GM18526 (cell line): ENCODE results near the gene GATM.
A peak's percentile ranks its signal among the peaks of the same experiment; 100 is the strongest.

Experiments used
- POLR2A ChIP-seq: IDR thresholded peaks from 3 replicates; pipeline ENCODE4 v1.6.1; 2011; ENCODE audit not compliant: insufficient read length; ENCODE audit errors: extremely low read depth

The GATM gene

DNA sequence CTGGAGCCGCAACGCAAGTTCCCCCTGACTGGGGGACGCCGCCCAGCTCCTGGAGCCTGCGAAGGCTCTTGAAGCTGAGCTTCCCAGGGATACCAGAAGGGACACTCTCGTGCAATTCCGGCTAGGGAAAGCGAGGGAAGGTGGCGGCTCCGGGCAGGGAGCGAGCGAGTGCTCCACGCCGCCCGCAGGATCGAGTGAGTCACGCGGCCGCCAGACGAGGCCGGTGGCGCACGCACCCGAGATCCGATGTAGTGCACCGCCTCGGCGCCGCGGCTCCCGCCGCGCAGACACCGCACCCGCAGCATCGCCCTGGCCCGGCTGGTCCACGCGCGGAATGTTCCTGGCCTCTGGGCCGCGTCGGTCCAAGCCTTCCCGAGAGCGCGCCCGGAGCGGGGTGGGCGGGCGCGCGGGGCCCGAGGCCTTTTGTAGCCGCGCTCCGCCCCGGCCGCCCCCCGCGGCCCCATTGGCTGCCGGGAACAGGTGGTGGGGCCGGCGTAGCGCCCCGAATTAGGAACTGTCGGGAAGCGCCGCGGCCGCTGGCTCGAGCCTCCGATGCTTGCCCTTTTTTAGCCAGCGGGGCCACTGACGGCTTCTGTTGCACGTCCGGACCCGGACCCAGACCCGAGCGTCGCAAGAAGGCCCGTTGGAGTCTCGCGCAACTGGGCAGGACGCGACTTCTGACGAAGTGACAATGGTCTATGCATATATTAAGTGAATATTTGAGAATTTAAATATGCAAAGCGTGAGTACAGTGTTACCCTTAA lies at the start of gene GATM:
Gene GATM, minus strand, starts transcription at position 396 of the 764 bp plus-strand sequence. Its CDS starts 91 bp downstream, at position 305.
- TF ChIP-seq POLR2A = peak; percentile 97

GRCh38 chr15:45427085-45427484 lies 48.7 kb upstream of the GATM start:
- TF ChIP-seq POLR2A = no peak

- no peak for TF ChIP-seq POLR2A
These were observed 46.8 kb upstream of the GATM start for GRCh38 chr15:45425135-45425534.

DNA sequence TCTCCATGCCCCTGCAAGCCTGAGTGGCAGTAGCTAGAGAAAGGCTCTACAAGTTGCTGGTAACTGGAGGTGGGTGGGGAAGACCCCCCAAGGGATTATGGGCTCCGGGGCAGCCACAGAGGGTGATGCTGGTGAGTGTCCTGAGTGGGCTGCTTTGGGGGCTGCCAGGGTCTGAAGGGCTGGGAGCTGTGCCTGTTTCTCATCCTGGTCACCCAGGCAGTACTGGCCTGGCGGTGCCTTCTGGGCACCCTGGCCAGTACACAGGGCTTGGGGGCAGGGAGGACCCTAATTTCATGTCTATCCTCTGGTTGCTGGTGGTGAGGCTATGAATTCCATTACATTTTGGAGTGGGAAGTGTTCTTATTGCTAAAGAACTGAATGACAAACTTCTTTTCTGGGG lies 46.1 kb upstream of the GATM start:
- no peak for TF ChIP-seq POLR2A

DNA sequence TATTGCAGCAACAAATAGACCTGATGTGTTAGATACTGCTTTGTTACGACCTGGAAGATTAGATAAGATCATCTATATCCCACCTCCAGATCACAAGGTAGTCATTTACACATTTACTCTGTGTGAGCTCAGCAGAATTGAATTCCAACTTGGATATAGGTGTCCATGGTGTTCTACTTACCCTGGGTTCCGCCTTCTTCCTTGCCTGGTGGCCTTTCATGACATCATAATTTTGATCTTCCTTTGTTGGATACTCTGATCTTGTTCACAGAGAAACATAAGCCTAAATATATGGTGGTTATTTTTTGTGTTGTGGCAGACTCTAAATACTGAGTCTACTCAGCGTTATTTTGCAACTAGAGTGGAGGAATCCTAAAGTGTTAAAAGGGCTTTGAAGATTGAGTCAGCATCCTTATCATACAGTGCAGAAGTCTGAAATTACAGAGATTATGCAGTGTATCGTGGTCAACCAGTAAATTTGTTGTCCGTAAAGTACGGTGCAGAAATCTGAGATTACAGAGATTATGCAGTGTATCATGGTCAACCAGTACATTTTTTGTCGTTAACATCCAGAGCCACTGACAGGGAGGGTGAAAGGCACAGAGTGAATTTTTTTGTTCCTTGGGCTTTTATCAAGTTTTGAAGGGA lies 39.1 kb upstream of the GATM start:
- TF ChIP-seq POLR2A = no peak

GRCh38 chr15:45414215-45414885 lies 36.0 kb upstream of the GATM start:
- no peak for TF ChIP-seq POLR2A

DNA sequence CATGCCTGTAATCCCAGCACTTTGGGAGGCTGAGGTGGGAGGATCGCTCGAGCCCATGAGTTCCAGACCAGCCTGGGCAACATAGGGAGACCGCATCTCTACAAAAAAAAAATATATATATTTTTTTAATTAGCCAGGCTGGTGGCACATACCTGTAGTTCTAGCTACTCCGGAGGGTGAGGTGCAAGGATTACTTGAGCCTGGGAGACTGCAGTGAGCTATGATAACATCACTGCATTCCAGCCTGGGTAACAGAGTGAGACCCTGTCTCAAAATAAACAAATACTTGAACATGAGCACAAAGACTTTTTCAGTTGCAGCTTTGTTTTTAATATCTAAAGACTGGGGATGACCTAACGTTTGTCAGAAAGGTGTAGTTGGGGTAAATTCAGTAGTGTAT lies 31.3 kb upstream of the GATM start:
- TF ChIP-seq POLR2A = no peak

GRCh38 chr15:45407786-45408185 lies 29.4 kb upstream of the GATM start:
- no peak for TF ChIP-seq POLR2A

- no peak for TF ChIP-seq POLR2A
These were observed 24.9 kb upstream of the GATM start for GRCh38 chr15:45402955-45403877.

- TF ChIP-seq POLR2A = peak; percentile 96
These were observed 24.0 kb upstream of the GATM start for GRCh38 chr15:45402162-45402954.

DNA sequence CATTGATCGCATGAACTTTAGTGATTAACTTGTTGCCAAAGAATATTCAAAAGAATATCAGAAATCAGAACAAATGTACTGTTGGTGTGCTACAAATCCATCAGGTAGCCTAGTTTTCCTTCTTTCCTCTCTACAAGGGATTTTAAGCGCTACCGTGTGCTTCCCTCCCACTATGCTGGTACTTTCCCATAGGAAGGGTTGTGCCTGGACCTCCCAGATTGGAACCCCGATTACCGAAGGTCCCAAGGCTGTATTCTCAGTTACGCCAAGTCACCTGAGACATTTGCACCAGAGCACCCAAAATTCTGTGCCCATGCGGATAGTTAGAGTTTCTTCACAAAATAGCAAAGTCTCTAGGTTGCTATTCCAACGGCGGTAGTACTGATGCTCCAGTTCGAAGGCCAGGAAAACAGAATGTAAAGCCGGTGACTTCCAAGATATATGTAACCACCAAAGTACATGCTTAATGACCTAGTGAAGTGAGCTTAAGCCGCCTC lies 23.4 kb upstream of the GATM start:
- no peak for TF ChIP-seq POLR2A

- no peak for TF ChIP-seq POLR2A
These were observed 21.3 kb upstream of the GATM start for GRCh38 chr15:45399381-45400212.

DNA sequence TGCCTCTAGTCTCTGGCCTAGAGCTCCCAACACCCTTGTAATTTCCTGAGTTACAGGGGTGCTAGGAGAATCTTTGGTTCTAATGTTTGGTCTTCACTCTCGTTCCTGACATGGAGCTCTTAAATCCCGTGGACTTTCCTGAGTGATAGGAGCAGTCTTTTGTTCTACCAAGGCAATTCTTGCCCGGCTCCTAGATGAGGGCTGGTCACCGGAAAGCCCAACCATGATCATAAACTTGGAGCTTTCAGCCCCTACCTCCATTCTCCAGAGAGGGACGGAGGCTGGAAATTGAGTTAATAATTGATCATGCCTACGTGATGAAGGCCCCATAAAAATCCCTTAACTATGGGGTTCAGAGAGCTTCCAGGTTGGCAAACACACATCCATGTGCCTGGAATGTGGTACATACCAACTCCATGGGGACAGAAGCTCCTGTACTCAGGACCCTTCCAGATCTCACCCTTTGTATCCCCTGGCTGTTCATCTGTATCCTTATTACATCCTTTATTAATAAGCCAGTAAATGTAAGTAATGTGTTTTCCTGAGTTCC lies 18.8 kb upstream of the GATM start:
- TF ChIP-seq POLR2A = no peak
